NCI-H1694 (cell line): ENCODE measurements around the gene KDELR1.

ENCODE experiments used
- DNase-seq: peaks from one replicate; lab custom pipeline; 2025; lab: John Stamatoyannopoulos, UW

Gene KDELR1

GRCh38 chr19:48342414-48342738, 49.0 kb downstream of the KDELR1 start:
- no peak for DNase-seq

- DNase-seq = no peak
Measured at GRCh38 chr19:48341515-48342413, 49.6 kb downstream of the KDELR1 start.

GRCh38 chr19:48340995-48341394, 50.4 kb downstream of the KDELR1 start:
- DNase-seq = peak; percentile 99

GRCh38 chr19:48338802-48339503, 52.4 kb downstream of the KDELR1 start:
- DNase-seq = no peak

GRCh38 chr19:48338253-48338755, 53.0 kb downstream of the KDELR1 start:
- DNase-seq = no peak

- DNase-seq = peak; percentile 90
Measured at GRCh38 chr19:48333467-48334384, 57.6 kb downstream of the KDELR1 start.

GRCh38 chr19:48332662-48333466, 58.5 kb downstream of the KDELR1 start:
- DNase-seq = peak; percentile 100
